Fibroblast of the aortic adventitia (primary cell): ENCODE results near the gene C19orf33. TPM values are rescaled to one million over a fixed set of nuclear protein-coding genes. Genes with fewer than 3 reads are reported as not detected.

Source experiments
- DNase-seq: peaks from one replicate; pipeline ENCODE4 v3.0.0-alpha.2; 2010; ENCODE audit warnings: low read depth
- H3K4me3 ChIP-seq: 2 replicates; pipeline ENCODE4 v1.5.1; 2011; ENCODE audit warnings: low read depth, mild to moderate bottlenecking, control low read depth, low read length, moderate library complexity
- CTCF ChIP-seq: IDR thresholded peaks from 2 replicates; pipeline ENCODE4 v1.5.1; 2011; ENCODE audit warnings: mild to moderate bottlenecking, low read length, control low read depth, inconsistent platforms; ENCODE audit not compliant: insufficient read depth
- total RNA-seq: library from RNA; depleted of rRNA; stranded (reverse); fragments of >200 nt; gene quantifications from 2 replicates; pipeline ENCODE4 v1.2.3, GENCODE V29; 2012; ENCODE audit warnings: low replicate concordance

Gene C19orf33
- total RNA-seq, 1 donor = 0.45 TPM

- DNase-seq = no peak
- TF ChIP-seq CTCF = no peak
- no peak overlapping the region for H3K4me3 ChIP-seq
Measured at GRCh38 chr19:38288123-38288855, 15.8 kb upstream of the C19orf33 start.

DNA sequence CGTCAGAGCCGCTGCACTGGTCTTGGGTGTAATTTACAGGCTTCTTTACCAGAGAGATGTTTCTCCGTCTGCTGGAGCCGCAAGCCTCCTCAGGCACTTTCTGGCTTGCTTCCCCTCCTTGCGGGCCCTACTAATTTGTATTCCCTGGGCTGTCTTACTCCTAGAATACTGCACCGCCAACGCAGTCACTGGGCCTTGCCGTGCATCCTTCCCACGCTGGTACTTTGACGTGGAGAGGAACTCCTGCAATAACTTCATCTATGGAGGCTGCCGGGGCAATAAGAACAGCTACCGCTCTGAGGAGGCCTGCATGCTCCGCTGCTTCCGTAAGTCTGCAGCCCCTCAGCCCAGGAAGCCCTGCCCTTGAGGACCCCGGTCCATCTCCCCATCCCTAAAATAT lies 14.1 kb upstream of the C19orf33 start:
- DNase-seq = no peak
- no peak for TF ChIP-seq CTCF
- no peak overlapping the region for H3K4me3 ChIP-seq

DNA sequence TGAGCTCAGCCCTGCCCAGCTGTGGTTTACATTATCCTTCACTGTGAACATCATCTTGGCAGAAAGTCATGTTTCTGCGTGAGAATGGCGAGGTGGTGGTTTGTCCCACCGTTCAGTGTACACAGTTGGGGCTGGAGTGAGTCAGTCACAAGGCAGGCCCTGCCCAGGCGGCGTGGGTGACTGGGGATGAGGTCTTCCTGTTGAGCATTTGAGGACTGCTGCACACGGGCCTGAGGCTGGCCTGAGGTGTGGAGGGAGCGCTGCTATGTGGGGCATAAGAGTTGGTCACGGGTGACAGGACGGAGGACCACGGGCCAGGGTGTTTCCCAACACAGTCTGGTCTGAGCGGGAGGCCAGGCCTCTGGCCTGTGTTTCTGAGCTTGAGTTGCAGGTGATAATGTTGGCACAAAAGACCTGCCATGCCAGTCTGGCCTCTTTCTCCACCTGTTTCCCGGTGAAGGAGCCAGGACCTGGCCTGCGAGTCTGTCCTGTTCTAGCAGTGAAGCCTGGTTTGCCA lies 13.4 kb upstream of the C19orf33 start:
- no peak overlapping the region for H3K4me3 ChIP-seq
- TF ChIP-seq CTCF = no peak
- DNase-seq = peak; percentile 67

GRCh38 chr19:38291855-38292254 lies 12.2 kb upstream of the C19orf33 start:
- TF ChIP-seq CTCF = no peak
- DNase-seq = no peak
- no peak overlapping the region for H3K4me3 ChIP-seq

DNA sequence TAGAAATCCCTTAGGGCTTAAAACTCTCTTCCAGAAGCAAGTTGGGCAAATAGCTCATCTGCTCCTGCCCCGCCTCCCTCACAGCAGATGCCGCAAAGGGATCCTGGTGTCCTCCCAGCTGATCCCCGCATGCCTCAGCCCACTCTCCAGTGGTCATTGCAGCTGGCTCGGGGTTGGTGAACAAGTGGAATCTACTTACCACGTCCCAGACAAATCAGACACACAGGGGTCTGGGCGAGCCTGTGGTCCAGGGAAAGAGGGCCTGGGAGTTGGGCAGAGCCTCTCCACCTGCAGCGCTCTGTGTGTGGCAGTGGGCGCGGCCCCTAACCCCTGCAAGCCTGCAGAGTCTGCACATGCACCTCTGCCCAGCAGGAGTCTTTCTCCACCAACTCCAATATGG lies 10.8 kb upstream of the C19orf33 start:
- no peak overlapping the region for H3K4me3 ChIP-seq
- TF ChIP-seq CTCF = no peak
- DNase-seq = no peak

DNA sequence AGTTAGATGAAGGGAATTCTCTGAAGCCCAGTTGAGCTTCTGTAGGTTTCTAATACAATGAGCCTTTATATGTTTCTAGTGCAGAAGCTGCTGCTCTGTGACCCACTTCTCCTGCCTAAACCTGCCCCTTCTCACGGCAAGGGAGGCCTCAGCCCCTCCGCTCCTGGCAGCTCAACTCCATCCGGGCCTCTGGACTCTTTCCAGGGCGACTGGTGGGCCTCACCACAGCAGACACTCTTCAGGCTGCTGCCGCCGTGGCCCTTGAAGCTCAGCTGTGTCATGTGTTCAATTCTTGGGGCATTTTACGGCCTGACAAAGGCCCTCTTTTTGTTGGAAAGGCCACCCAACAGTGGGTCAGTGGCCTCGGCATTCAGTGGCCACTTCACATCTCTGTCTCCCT lies 10.0 kb upstream of the C19orf33 start:
- H3K4me3 ChIP-seq = no peak overlapping the region
- DNase-seq = no peak
- TF ChIP-seq CTCF = no peak
